NT2/D1 (cell line): ENCODE data around the gene TNS3.

Source experiments
- DNase-seq: peaks from one replicate; pipeline ENCODE4 v3.0.0-alpha.2; 2011; ENCODE audit warnings: low read depth, low spot score
- H3K27me3 ChIP-seq: 2 replicates; pipeline ENCODE4 v1.6.0; 2011; ENCODE audit warnings: mild to moderate bottlenecking; ENCODE audit not compliant: insufficient read length, insufficient read depth
- H3K36me3 ChIP-seq: 2 replicates; pipeline ENCODE4 v1.6.1; 2011; ENCODE audit warnings: mild to moderate bottlenecking, low read length, mixed read lengths; ENCODE audit not compliant: insufficient read depth, insufficient read length
- H3K4me1 ChIP-seq: 2 replicates; pipeline ENCODE4 v1.5.1; 2011; ENCODE audit not compliant: insufficient read depth, insufficient read length
- H3K4me3 ChIP-seq: 2 replicates; pipeline ENCODE4 v1.5.1; 2011; ENCODE audit warnings: low read depth; ENCODE audit not compliant: insufficient read length
- H3K9ac ChIP-seq: 2 replicates; pipeline ENCODE4 v1.6.0; 2011; ENCODE audit warnings: low read depth; ENCODE audit not compliant: insufficient read length
- H3K9me3 ChIP-seq: 2 replicates; pipeline ENCODE4 v1.5.1; 2011; ENCODE audit warnings: mild to moderate bottlenecking, low read length; ENCODE audit not compliant: insufficient read depth
- SUZ12 ChIP-seq: IDR thresholded peaks from 2 replicates; pipeline ENCODE4 v1.6.1; 2011; ENCODE audit not compliant: insufficient read length, insufficient read depth; ENCODE audit errors: extremely low read depth
- YY1 ChIP-seq: IDR thresholded peaks from 2 replicates; pipeline ENCODE4 v1.6.1; 2011; ENCODE audit not compliant: insufficient read length, insufficient read depth
- ZNF274 ChIP-seq: IDR thresholded peaks from 2 replicates; pipeline ENCODE4 v1.6.1; 2011; ENCODE audit warnings: mild to moderate bottlenecking, low read depth, low read length

The TNS3 gene

DNA sequence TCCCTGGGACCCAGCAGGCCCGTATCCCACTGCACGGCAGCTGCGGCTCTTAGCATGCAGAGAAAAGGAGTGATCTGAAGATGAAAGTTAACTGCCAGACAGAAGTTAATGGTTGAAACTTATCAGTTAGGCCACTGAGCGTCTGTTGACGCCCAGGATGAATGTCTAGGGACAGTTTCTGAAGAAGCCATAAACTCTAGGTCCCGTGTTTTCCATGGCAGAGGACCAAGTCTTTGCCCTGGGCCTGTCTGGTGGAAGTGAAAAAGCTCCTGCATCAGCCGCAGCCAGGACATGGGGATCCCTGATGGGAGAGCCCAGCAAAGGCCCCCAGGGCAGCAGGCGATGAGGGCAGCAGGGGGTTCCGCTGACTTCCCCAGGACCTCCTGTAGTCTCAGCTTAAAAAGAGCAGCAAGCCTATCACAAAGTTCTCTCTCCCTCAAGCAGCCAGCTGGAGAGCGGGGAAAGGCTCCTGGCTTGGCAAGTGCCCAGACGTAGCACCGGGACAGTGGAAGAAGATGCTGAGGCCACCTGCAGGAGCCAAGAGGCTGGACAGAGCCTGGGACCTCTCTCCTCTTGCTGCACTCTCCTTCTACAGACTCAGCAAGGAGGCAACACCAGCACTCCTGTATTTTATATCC, 79.6 kb downstream of the TNS3 start:
- no peak for TF ChIP-seq ZNF274
- TF ChIP-seq YY1: no peak
- no peak for TF ChIP-seq SUZ12
- no peaks in the 10 kb centered on the region for H3K27me3 ChIP-seq
- no peak for DNase-seq
- H3K4me3 ChIP-seq: no peak overlapping the region
- H3K36me3 ChIP-seq: peaks cover 69% of the 10 kb centered on the region
- peaks cover 19% of the 10 kb centered on the region for H3K4me1 ChIP-seq
- H3K9ac ChIP-seq: no peak overlapping the region
- no peaks in the 10 kb centered on the region for H3K9me3 ChIP-seq

DNA sequence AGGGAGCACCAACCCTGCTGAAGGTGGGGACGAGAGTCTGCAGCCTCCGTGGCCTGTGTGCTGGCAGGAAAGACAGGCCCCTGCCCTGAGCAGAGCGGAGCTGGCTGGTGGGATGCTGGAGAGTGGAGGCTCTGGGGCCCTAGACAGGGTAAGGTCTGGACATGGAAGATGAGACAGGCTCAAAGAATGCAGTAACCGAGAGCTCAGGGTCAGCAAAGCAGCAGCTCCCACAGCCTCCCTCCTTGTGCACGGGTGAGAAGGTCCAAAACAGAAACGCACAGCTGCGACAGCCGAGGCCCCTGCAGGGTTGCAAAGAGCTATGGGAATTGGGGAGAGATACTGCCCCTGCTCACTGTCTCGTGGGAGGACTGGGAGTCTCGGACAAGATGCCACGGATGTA, 80.5 kb downstream of the TNS3 start:
- DNase-seq: no peak

DNA sequence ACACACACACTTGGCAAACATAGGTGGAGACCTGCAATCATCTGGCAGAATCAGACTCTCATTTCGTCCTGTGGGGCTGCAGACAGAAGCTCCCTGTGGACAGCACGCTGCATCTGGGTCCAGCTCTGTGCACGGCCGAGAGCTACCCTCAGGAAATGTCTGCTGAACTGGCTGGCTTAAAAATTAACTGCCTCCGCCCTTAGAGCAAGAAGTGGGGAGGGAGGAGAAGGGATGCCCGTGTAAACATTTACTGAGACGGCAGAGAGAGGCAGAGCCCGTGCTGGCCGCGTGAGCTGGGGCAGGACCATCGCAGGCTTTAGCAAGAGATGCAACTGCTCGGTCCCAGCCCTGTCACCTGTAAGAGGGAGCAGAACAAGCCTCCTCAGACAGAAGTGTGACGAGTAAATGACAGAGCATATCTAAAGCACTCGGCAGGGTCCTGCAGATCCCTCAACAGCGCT, 81.8 kb downstream of the TNS3 start:
- Histone ChIP-seq H3K27me3 (no peaks in the 10 kb centered on the region), H3K9ac (no peak overlapping the region), H3K36me3 (peaks cover 60% of the 10 kb centered on the region), H3K4me1 (peaks cover 19% of the 10 kb centered on the region), H3K9me3 (no peaks in the 10 kb centered on the region), H3K4me3 (no peak overlapping the region)
- DNase-seq: no peak
- no peak for TF ChIP-seq ZNF274
- TF ChIP-seq YY1: no peak
- no peak for TF ChIP-seq SUZ12

More for the DNA sequence above, 80.5 kb downstream of the TNS3 start:
- Histone ChIP-seq H3K4me3 (no peak overlapping the region), H3K9ac (no peak overlapping the region), H3K4me1 (peaks cover 22% of the 10 kb centered on the region), H3K36me3 (peaks cover 70% of the 10 kb centered on the region), H3K9me3 (no peaks in the 10 kb centered on the region), H3K27me3 (no peaks in the 10 kb centered on the region)
- TF ChIP-seq YY1 (no peak), SUZ12 (no peak), ZNF274 (no peak)

- H3K9me3 ChIP-seq: no peaks in the 10 kb centered on the region
- no peak for TF ChIP-seq YY1
- no peak for TF ChIP-seq ZNF274
- TF ChIP-seq SUZ12: no peak
- DNase-seq: no peak
- no peak overlapping the region for H3K9ac ChIP-seq
- H3K36me3 ChIP-seq: peaks cover 44% of the 10 kb centered on the region
- peaks cover 13% of the 10 kb centered on the region for H3K4me1 ChIP-seq
- H3K4me3 ChIP-seq: no peak overlapping the region
- H3K27me3 ChIP-seq: no peaks in the 10 kb centered on the region
Observed at GRCh38 chr7:47498229-47499056, 83.5 kb downstream of the TNS3 start.

- no peak for TF ChIP-seq YY1
- no peak for TF ChIP-seq ZNF274
- TF ChIP-seq SUZ12: no peak
- peaks cover 44% of the 10 kb centered on the region for H3K36me3 ChIP-seq
- peaks cover 9% of the 10 kb centered on the region for H3K4me1 ChIP-seq
- no peak for DNase-seq
- H3K4me3 ChIP-seq: no peak overlapping the region
- H3K9me3 ChIP-seq: no peaks in the 10 kb centered on the region
- no peak overlapping the region for H3K9ac ChIP-seq
- no peaks in the 10 kb centered on the region for H3K27me3 ChIP-seq
Observed at GRCh38 chr7:47497367-47498096, 84.4 kb downstream of the TNS3 start.

- TF ChIP-seq ZNF274 (no peak), SUZ12 (no peak), YY1 (no peak)
- Histone ChIP-seq H3K36me3 (peaks cover 50% of the 10 kb centered on the region), H3K9ac (no peak overlapping the region), H3K9me3 (no peaks in the 10 kb centered on the region), H3K4me3 (no peak overlapping the region), H3K4me1 (peaks cover 12% of the 10 kb centered on the region), H3K27me3 (no peaks in the 10 kb centered on the region)
- DNase-seq: no peak
Observed at GRCh38 chr7:47496666-47497065, 85.2 kb downstream of the TNS3 start.
